OCI-LY7 (cell line): ENCODE measurements around the gene LRBA. TPM values are rescaled to one million over a fixed set of nuclear protein-coding genes. Genes with fewer than 3 reads are reported as not detected.

Source experiments
- BruUV-seq: library from RNA; stranded (reverse); fragments of 400-500 nt; replicated peaks from 2 replicates; lab custom pipeline; 2021; lab: Mats Ljungman, UMichigan
- CTCF ChIA-PET: fragments of 300-600 bp; sonication (Branson Sonifier 250); formaldehyde crosslinking; loops from one replicate; lab custom pipeline; 2022; ENCODE audit warnings: antibody characterized with exemption; ENCODE audit not compliant: unreplicated experiment; lab: Charles Lee
- POLR2A ChIA-PET: fragments of 300-600 bp; sonication (Branson Sonifier 250); formaldehyde crosslinking; loops from one replicate; lab custom pipeline; 2022; ENCODE audit warnings: antibody characterized with exemption; lab: Charles Lee
- DNase-seq: peaks from one replicate; pipeline ENCODE4 v3.0.0-alpha.2; 2015; ENCODE audit warnings: low spot score
- H2AFZ ChIP-seq: fragments of 200-600 bp; sonication (generic), shearing (Covaris generic); 2 replicates; pipeline ENCODE4 v1.6.1; 2014; ENCODE audit warnings: mild to moderate bottlenecking, antibody characterized with exemption, low read length, moderate library complexity
- H3K27ac ChIP-seq: fragments of 200-600 bp; sonication (generic); 2 replicates; pipeline ENCODE4 v1.5.1; 2014; ENCODE audit warnings: mixed run types, low read depth, mild to moderate bottlenecking, moderate library complexity, low read length, inconsistent platforms; ENCODE audit not compliant: poor library complexity, severe bottlenecking
- H3K36me3 ChIP-seq: fragments of 200-600 bp; sonication (generic); 2 replicates; pipeline ENCODE4 v1.6.1; 2014; ENCODE audit warnings: mild to moderate bottlenecking, antibody characterized with exemption, low read length, moderate library complexity, mixed read lengths; ENCODE audit not compliant: insufficient read depth
- H3K4me1 ChIP-seq: fragments of 200-600 bp; sonication (generic); 2 replicates; pipeline ENCODE4 v1.5.1; 2014; ENCODE audit warnings: mild to moderate bottlenecking, low read length; ENCODE audit not compliant: insufficient read depth, poor library complexity, severe bottlenecking
- H3K4me2 ChIP-seq: fragments of 200-600 bp; sonication (generic); 2 replicates; pipeline ENCODE4 v1.6.1; 2014; ENCODE audit warnings: mild to moderate bottlenecking, low read length
- H3K4me3 ChIP-seq: fragments of 200-600 bp; sonication (generic); 2 replicates; pipeline ENCODE4 v1.5.1; 2014; ENCODE audit warnings: mild to moderate bottlenecking, low read depth, low read length; ENCODE audit not compliant: poor library complexity, severe bottlenecking
- H3K79me2 ChIP-seq: fragments of 200-600 bp; sonication (generic); 2 replicates; pipeline ENCODE4 v1.6.1; 2016; ENCODE audit warnings: low read depth, mild to moderate bottlenecking, low read length, moderate library complexity, mixed read lengths; ENCODE audit not compliant: insufficient read depth
- H3K9me2 ChIP-seq: fragments of 200-600 bp; sonication (generic); 2 replicates; pipeline ENCODE4 v1.6.1; 2016; ENCODE audit warnings: mild to moderate bottlenecking, low read length, mixed read lengths; ENCODE audit not compliant: insufficient read depth
- H3K9me3 ChIP-seq: fragments of 200-600 bp; sonication (generic); 2 replicates; pipeline ENCODE4 v1.6.1; 2014; ENCODE audit warnings: mild to moderate bottlenecking, mixed run types, low read length, mixed read lengths
- H4K20me1 ChIP-seq: fragments of 200-600 bp; sonication (generic); 2 replicates; pipeline ENCODE4 v1.6.1; 2014; ENCODE audit warnings: mild to moderate bottlenecking, antibody characterized with exemption, low read length, moderate library complexity, mixed read lengths; ENCODE audit not compliant: insufficient read depth
- EZH2phosphoT487 ChIP-seq: fragments of 200-600 bp; sonication (generic); IDR thresholded peaks from 2 replicates; pipeline ENCODE4 v1.6.1; 2018; ENCODE audit warnings: low read depth, borderline replicate concordance, mild to moderate bottlenecking, mixed run types, antibody characterized with exemption, low read length, moderate library complexity, mixed read lengths
- intact Hi-C: fragments of 100-400 bp; cut with micrococcal nuclease; formaldehyde crosslinking; loops from one replicate; pipeline ENCODE4 v1.10.0; 2022; ENCODE audit not compliant: unreplicated experiment
- total RNA-seq, 2 experiments: library from RNA; depleted of rRNA in 1 of 2; stranded (reverse); fragments of >200 nt in 1 of 2; shearing (Covaris generic) in 1 of 2; gene quantifications; 2 replicates each; pipeline ENCODE4 v1.2.3, GENCODE V29; 2014 to 2022
- TF ChIP-seq, protein P1 (sequence below): fragments of 200-600 bp; sonication (generic); conservative IDR thresholded peaks from 2 replicates; pipeline ENCODE4 v1.5.1; 2014; ENCODE audit warnings: mild to moderate bottlenecking, antibody characterized with exemption, low read length, moderate library complexity, mixed read lengths

LRBA gene
- total RNA-seq, 2 experiments from 2014 or later: 60.4 to 66.7 TPM

DNA sequence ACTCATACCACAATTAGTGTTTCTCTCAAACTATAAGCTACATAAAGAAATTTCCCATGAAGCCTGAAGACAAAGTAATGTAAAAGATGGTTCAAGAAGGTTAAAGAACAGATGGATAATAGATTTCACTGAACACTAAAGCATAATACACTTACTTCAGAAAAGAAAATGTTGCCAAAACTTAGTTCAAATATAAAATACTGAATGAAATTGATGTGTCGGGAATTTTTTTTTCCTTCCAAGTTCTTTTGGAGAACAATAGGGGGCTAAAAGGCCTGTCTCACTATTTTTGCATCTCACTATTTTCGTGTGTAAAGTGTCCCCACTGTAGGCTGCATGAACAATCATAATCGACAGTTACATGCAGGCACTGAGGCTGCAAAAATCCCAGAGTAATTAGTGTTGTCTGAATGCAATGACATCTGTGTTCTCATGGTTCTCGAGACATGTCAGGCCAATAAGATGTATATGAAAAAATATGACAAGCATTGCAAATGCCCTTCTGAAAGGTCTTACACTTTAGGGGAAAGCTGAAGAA lies 445.0 kb downstream of the LRBA start:
- POLR2A ChIA-PET: no interaction called here
- BruUV-seq: no TSS peak
- intact Hi-C loops: no loop called here
- Histone ChIP-seq H3K9me3 (no peaks in the 10 kb centered on the region), H3K79me2 (no peaks in the 10 kb centered on the region), H3K4me2 (no peak overlapping the region), H2AFZ (no peak overlapping the region), H3K36me3 (no peaks in the 10 kb centered on the region), H4K20me1 (peaks cover 6% of the 10 kb centered on the region; the same call in 1 of the 2 replicates), H3K9me2 (no peaks in the 10 kb centered on the region), H3K4me1 (no peaks in the 10 kb centered on the region), H3K27ac (no peak overlapping the region), H3K4me3 (no peak overlapping the region)
- no peak for DNase-seq
- CTCF ChIA-PET: no interaction called here
- TF ChIP-seq EZH2phosphoT487: no peak
- TF ChIP-seq, protein P1, sequence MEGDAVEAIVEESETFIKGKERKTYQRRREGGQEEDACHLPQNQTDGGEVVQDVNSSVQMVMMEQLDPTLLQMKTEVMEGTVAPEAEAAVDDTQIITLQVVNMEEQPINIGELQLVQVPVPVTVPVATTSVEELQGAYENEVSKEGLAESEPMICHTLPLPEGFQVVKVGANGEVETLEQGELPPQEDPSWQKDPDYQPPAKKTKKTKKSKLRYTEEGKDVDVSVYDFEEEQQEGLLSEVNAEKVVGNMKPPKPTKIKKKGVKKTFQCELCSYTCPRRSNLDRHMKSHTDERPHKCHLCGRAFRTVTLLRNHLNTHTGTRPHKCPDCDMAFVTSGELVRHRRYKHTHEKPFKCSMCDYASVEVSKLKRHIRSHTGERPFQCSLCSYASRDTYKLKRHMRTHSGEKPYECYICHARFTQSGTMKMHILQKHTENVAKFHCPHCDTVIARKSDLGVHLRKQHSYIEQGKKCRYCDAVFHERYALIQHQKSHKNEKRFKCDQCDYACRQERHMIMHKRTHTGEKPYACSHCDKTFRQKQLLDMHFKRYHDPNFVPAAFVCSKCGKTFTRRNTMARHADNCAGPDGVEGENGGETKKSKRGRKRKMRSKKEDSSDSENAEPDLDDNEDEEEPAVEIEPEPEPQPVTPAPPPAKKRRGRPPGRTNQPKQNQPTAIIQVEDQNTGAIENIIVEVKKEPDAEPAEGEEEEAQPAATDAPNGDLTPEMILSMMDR: no peak

DNA sequence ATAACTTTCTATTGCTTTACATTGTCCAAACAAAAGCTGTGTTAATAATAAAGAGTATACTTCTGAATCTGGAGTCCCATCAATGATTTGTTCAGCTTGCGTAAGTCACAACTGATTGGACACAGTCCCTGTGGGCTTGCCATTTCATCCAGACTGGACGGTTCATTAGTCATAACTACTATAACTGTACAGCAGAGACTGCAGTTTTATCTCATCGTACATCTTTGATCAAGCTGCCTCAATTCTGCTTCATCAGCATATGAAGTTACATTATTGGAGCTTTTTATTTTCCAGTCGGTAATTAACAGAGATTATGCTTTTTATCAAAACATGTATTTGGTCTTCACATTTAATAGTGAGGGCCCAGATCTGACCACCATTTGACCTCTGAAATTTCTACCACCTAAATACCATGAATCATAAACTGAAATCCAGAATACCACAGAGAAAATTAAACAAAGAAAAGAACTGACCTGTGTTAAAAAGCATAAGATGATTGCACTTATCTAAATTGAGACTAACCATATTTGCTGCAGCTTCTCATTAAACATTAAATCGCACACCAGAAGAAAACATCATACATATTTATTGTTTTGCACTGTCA lies 445.6 kb downstream of the LRBA start:
- H3K9me2 ChIP-seq: no peaks in the 10 kb centered on the region
- CTCF ChIA-PET: no interaction called here

More for the DNA sequence above, 445.6 kb downstream of the LRBA start:
- Histone ChIP-seq H3K4me3 (no peak overlapping the region), H3K4me1 (no peaks in the 10 kb centered on the region), H2AFZ (no peak overlapping the region), H3K9me3 (no peaks in the 10 kb centered on the region), H3K36me3 (no peaks in the 10 kb centered on the region), H3K79me2 (no peaks in the 10 kb centered on the region), H3K4me2 (no peak overlapping the region), H4K20me1 (peaks cover 6% of the 10 kb centered on the region; the same call in 1 of the 2 replicates), H3K27ac (no peak overlapping the region)
- BruUV-seq: no TSS peak
- TF ChIP-seq, protein P1: no peak
- TF ChIP-seq EZH2phosphoT487: no peak
- intact Hi-C loops: no loop called here
- POLR2A ChIA-PET: no interaction called here
- DNase-seq: no peak
